Osteocyte (in vitro differentiated cells): ENCODE measurements around the gene CEP152. TPM values are rescaled to one million over a fixed set of nuclear protein-coding genes. Genes with fewer than 3 reads are reported as not detected.
"Not testable (repeated sequence)": the region's sequence is repeated elsewhere in the genome, so short reads cannot be mapped to it uniquely, and the experiment has no call there.

ENCODE experiments used
- DNase-seq: peaks from one replicate; pipeline ENCODE4 v3.0.0; 2021; ENCODE audit warnings: mixed read lengths; ENCODE audit not compliant: unreplicated experiment; ENCODE audit errors: extremely low spot score
- H3K27ac Mint-ChIP-seq: one replicate; pipeline ENCODE4 v1.8.0; 2021; ENCODE audit warnings: mild to moderate bottlenecking, mixed read lengths; ENCODE audit not compliant: unreplicated experiment
- H3K27me3 Mint-ChIP-seq: one replicate; pipeline ENCODE4 v1.8.0; 2021; ENCODE audit warnings: mixed read lengths; ENCODE audit not compliant: unreplicated experiment
- H3K36me3 Mint-ChIP-seq: one replicate; pipeline ENCODE4 v1.8.0; 2021; ENCODE audit warnings: mixed read lengths; ENCODE audit not compliant: unreplicated experiment
- H3K4me1 Mint-ChIP-seq: one replicate; pipeline ENCODE4 v1.8.0; 2021; ENCODE audit warnings: mixed read lengths; ENCODE audit not compliant: unreplicated experiment
- H3K4me3 Mint-ChIP-seq: one replicate; pipeline ENCODE4 v1.8.0; 2021; ENCODE audit warnings: mild to moderate bottlenecking, moderate library complexity, mixed read lengths; ENCODE audit not compliant: unreplicated experiment
- H3K9me3 Mint-ChIP-seq: one replicate; pipeline ENCODE4 v1.8.0; 2021; ENCODE audit warnings: mixed read lengths; ENCODE audit not compliant: unreplicated experiment
- total RNA-seq: library from RNA; stranded (reverse); gene quantifications from 2 replicates; pipeline ENCODE4 v1.2.1, GENCODE V29; 2021
- TF ChIP-seq, protein P1 (sequence below): fragments of 200-600 bp; sonication (generic); IDR thresholded peaks from 2 replicates; pipeline ENCODE4 v1.5.0; 2021; ENCODE audit warnings: antibody characterized with exemption, mild to moderate bottlenecking, moderate library complexity

The CEP152 gene
- total RNA-seq, 1 donor from 2014 or later, result 5.6 TPM

- H3K9me3 Mint-ChIP-seq, result no peaks in the 10 kb centered on the region
- H3K4me1 Mint-ChIP-seq, result peaks cover 23% of the 10 kb centered on the region
- TF ChIP-seq, protein P1, sequence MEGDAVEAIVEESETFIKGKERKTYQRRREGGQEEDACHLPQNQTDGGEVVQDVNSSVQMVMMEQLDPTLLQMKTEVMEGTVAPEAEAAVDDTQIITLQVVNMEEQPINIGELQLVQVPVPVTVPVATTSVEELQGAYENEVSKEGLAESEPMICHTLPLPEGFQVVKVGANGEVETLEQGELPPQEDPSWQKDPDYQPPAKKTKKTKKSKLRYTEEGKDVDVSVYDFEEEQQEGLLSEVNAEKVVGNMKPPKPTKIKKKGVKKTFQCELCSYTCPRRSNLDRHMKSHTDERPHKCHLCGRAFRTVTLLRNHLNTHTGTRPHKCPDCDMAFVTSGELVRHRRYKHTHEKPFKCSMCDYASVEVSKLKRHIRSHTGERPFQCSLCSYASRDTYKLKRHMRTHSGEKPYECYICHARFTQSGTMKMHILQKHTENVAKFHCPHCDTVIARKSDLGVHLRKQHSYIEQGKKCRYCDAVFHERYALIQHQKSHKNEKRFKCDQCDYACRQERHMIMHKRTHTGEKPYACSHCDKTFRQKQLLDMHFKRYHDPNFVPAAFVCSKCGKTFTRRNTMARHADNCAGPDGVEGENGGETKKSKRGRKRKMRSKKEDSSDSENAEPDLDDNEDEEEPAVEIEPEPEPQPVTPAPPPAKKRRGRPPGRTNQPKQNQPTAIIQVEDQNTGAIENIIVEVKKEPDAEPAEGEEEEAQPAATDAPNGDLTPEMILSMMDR, result no peak
- H3K4me3 Mint-ChIP-seq, result no peak overlapping the region
- no peaks in the 10 kb centered on the region for H3K27me3 Mint-ChIP-seq
- peak overlapping the region; percentile 27 for H3K27ac Mint-ChIP-seq
- no peak for DNase-seq
- H3K36me3 Mint-ChIP-seq, result peaks cover 8% of the 10 kb centered on the region
These were observed 14.3 kb downstream of the CEP152 start for GRCh38 chr15:48796521-48796920.

DNA sequence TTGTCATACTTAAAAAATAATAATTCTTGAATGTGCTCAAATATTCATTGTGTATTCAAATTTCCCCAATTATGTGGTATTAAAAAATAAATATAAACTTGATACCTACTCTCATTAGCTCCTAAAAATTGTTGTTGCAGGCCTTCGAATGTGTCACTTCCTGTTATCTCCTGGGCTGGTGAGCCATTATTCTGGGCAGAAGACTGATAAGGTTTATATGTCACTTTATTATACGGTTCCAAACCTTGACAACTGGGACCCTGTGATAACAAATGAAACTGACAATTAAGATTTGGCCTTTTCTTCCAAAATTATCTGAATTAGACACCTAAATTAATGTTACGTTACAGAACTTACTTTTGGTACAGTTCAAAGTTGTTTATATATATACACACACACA, 15.0 kb downstream of the CEP152 start:
- Mint-ChIP-seq H3K27ac (no peak overlapping the region), H3K27me3 (no peaks in the 10 kb centered on the region), H3K36me3 (peaks cover 8% of the 10 kb centered on the region), H3K4me3 (no peak overlapping the region), H3K4me1 (peaks cover 18% of the 10 kb centered on the region), H3K9me3 (no peaks in the 10 kb centered on the region)
- DNase-seq, result no peak
- TF ChIP-seq, protein P1, result no peak

GRCh38 chr15:48794697-48795134, 16.2 kb downstream of the CEP152 start:
- peak overlapping the region; percentile 94 for H3K27ac Mint-ChIP-seq
- TF ChIP-seq, protein P1, result no peak
- no peak for DNase-seq
- H3K4me3 Mint-ChIP-seq, result no peak overlapping the region
- no peaks in the 10 kb centered on the region for H3K27me3 Mint-ChIP-seq
- H3K4me1 Mint-ChIP-seq, result peaks cover 14% of the 10 kb centered on the region
- no peaks in the 10 kb centered on the region for H3K9me3 Mint-ChIP-seq
- H3K36me3 Mint-ChIP-seq, result peaks cover 11% of the 10 kb centered on the region

GRCh38 chr15:48792408-48792807, 18.5 kb downstream of the CEP152 start:
- Mint-ChIP-seq H3K9me3 (no peaks in the 10 kb centered on the region), H3K27ac (no peak overlapping the region), H3K4me1 (peaks cover 13% of the 10 kb centered on the region), H3K27me3 (no peaks in the 10 kb centered on the region), H3K36me3 (peaks cover 20% of the 10 kb centered on the region), H3K4me3 (no peak overlapping the region)
- TF ChIP-seq, protein P1, result no peak
- no peak for DNase-seq

DNA sequence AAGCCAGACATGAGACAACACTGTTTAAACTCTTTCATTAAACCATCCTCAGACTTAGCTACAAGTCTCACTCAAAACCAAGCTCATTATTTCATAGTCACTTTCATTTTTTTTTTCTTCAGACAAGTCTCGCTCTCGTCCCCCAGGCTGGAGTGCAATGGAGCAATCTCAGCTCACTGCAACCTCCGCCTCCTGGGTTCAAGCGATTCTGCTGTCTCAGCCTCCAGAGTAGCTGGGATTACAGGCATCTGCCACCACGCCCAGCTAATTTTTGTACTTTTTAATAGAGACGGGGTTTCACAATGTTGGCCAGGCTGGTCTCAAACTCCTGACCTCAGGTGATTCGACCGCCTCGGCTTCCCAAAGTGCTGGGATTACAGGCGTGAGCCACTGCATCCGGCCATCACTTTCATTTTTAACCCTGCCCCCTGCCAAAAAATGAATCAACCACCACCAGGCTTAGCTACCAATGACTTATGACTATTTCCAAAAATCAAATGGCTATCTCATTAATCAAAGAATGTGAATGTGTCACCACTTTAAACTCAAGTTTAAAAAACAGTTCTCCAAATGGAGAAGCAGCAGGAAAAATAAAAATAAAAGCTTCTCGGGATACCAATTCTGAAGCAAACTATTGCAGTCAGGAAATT, 20.3 kb downstream of the CEP152 start:
- H3K9me3 Mint-ChIP-seq, H3K27me3 Mint-ChIP-seq, H3K4me3 Mint-ChIP-seq, H3K27ac Mint-ChIP-seq, DNase-seq: not testable (repeated sequence)
- peaks cover 23% of the 10 kb centered on the region for H3K36me3 Mint-ChIP-seq
- peaks cover 11% of the 10 kb centered on the region for H3K4me1 Mint-ChIP-seq
